ENCODE data around the gene GJC2.

DNA sequence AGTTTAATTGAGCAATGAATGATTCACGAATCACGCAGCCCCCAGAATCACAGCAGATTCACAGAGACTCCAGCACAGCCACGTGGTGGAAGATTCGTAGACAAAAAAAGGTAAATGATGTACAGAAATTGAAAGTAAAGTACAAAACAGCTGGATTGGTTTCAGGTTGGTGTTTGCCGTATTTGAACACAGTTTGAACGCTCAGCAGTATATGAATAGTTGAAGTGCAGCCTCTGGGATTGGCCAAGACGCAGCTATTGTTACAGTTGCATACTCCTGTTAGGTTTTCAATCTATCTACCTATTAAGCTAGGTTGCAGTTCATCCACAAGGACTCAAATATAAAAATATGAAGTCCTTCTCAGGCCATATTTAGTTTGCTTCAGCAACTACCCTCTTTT lies 37.6 kb upstream of the GJC2 start:
- TF ChIP-seq EP300 (IDR thresholded peaks at IDR 0.05) (no peak), POLR2A (IDR thresholded peaks at IDR 0.05) (no peak), POLR2AphosphoS5 (IDR thresholded peaks at IDR 0.05) (no peak)
- TF ChIP-seq, protein P1, sequence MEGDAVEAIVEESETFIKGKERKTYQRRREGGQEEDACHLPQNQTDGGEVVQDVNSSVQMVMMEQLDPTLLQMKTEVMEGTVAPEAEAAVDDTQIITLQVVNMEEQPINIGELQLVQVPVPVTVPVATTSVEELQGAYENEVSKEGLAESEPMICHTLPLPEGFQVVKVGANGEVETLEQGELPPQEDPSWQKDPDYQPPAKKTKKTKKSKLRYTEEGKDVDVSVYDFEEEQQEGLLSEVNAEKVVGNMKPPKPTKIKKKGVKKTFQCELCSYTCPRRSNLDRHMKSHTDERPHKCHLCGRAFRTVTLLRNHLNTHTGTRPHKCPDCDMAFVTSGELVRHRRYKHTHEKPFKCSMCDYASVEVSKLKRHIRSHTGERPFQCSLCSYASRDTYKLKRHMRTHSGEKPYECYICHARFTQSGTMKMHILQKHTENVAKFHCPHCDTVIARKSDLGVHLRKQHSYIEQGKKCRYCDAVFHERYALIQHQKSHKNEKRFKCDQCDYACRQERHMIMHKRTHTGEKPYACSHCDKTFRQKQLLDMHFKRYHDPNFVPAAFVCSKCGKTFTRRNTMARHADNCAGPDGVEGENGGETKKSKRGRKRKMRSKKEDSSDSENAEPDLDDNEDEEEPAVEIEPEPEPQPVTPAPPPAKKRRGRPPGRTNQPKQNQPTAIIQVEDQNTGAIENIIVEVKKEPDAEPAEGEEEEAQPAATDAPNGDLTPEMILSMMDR (IDR thresholded peaks at IDR 0.05): no peak

Data from upper lobe of left lung (tissue), 4 donors.